MCF 10A (cell line): Measurements from ENCODE around the gene ISG20L2. TPM values are rescaled to one million over a fixed set of nuclear protein-coding genes. Genes with fewer than 3 reads are reported as not detected.

Experiments
- BruUV-seq: library from RNA; stranded (reverse); fragments of 400-500 nt; replicated peaks from 2 replicates; lab custom pipeline; 2021; lab: Mats Ljungman, UMichigan
- CTCF ChIA-PET: fragments of 300-600 bp; sonication (Branson Sonifier 250); formaldehyde crosslinking; extraction: SDS; loops from one replicate; lab custom pipeline; 2021; ENCODE audit warnings: antibody characterized with exemption, inconsistent platforms; lab: Yijun Ruan, JAX
- POLR2A ChIA-PET: fragments of 300-600, 350-650 bp; sonication (Branson Sonifier 250); formaldehyde crosslinking; extraction: SDS; loops from one replicate; lab custom pipeline; 2020; ENCODE audit warnings: antibody characterized with exemption, inconsistent platforms; lab: Yijun Ruan, JAX
- DNase-seq: peaks from one replicate; pipeline ENCODE4 v3.0.0-alpha.2; 2018; ENCODE audit not compliant: unreplicated experiment
- H3K27ac Mint-ChIP-seq: one replicate; pipeline ENCODE4 v1.8.0; 2022; ENCODE audit warnings: mild to moderate bottlenecking, low read depth, mixed read lengths; ENCODE audit not compliant: unreplicated experiment
- H3K27me3 Mint-ChIP-seq: one replicate; pipeline ENCODE4 v1.8.0; 2022; ENCODE audit warnings: mixed read lengths; ENCODE audit not compliant: insufficient read depth, unreplicated experiment
- H3K36me3 Mint-ChIP-seq: one replicate; pipeline ENCODE4 v1.8.0; 2022; ENCODE audit warnings: mild to moderate bottlenecking, moderate library complexity, mixed read lengths; ENCODE audit not compliant: insufficient read depth, unreplicated experiment
- H3K4me1 Mint-ChIP-seq: one replicate; pipeline ENCODE4 v1.8.0; 2022; ENCODE audit warnings: mixed read lengths; ENCODE audit not compliant: insufficient read depth, unreplicated experiment
- H3K4me3 Mint-ChIP-seq: one replicate; pipeline ENCODE4 v1.8.0; 2022; ENCODE audit warnings: mild to moderate bottlenecking, moderate library complexity, mixed read lengths; ENCODE audit not compliant: unreplicated experiment
- H3K9me3 Mint-ChIP-seq: one replicate; pipeline ENCODE4 v1.8.0; 2022; ENCODE audit warnings: mixed read lengths; ENCODE audit not compliant: unreplicated experiment
- intact Hi-C: fragments of 100-400 bp; cut with micrococcal nuclease; formaldehyde crosslinking; loops from 2 replicates; pipeline ENCODE4 v1.14.1; 2022
- total RNA-seq: library from RNA; stranded (reverse); gene quantifications from 2 replicates; pipeline ENCODE4 v1.2.3, GENCODE V29; 2022
- TF ChIP-seq, protein P1 (sequence below): fragments of 200-600 bp; IDR thresholded peaks from one replicate; pipeline ENCODE4 v1.8.0; 2022; ENCODE audit warnings: antibody characterized with exemption, mild to moderate bottlenecking; ENCODE audit not compliant: unreplicated experiment

The ISG20L2 gene
- total RNA-seq, 1 experiment from 2014 or later, result 57.5 TPM

DNA sequence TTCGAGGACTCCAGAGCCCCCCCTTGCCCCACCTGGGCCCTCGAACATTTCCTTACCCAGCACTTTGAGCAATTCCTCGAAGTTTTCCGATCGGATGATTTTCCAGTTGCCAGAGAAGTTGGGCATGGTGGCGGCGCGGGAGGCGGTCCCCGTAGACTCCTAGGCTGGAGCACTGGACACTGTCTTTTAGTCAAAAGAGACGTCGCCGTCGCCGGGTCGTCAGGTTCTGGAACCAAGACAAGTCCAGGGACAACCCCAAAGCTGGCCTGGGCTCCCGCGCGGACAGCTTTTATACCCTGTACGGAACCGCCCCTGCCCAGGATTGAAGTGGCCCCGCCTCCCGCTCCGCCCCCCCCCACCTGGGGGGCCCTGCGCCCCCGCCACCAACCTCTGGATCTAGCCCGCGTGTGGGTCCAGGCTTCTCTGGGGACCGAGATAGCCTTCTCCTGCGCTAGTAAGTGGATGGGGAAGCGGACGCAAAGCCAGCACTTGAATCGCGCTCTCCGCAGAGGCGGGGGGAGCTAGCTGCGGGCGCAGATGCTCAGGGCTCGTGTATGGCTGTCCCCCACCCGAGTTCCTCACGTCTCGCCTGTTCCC lies 23.1 kb downstream of the ISG20L2 start, which contains the start of gene CRABP2:
TSS of gene CRABP2 (minus strand) at position 263 of the 597 bp plus-strand sequence. CDS start at position 126, 137 bp downstream.
- peak within 1 kb of the TSS; percentile 10 for H3K27ac Mint-ChIP-seq
- no TSS peak for BruUV-seq
- POLR2A ChIA-PET, result interaction anchor here (1.0 to 9.9 kb wide), 2 partner anchors 16 to 206 kb away, joined by 3 to 63 read pairs; no protein-coding TSS in a partner anchor

DNA sequence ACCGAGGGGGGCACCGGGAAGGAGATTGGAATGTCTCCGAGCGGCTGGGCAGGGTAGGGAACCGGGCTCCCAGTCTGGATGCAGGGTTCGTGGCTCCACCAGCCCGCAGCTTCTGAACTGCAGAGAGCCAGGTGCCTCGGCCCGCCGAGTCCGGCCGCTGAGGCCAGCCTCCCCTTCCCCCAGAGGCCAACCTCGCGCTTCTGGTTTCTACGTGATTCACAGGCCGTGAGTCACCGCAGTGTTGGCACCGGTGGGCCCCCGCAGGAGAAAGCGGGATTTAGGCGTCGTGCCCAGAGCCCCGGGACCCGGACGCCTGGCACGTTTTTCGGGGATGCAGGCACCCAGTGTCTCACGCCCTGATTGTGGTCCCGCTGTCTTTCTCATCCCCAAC lies 23.6 kb downstream of the ISG20L2 start:
- no TSS peak for BruUV-seq

More for the DNA sequence above, 23.1 kb downstream of the ISG20L2 start, which contains the start of gene CRABP2:
- peaks cover 39% of the 10 kb centered on the region for H3K4me1 Mint-ChIP-seq
- peak within 1 kb of the TSS; percentile 66 for H3K4me3 Mint-ChIP-seq
- H3K27me3 Mint-ChIP-seq, result no peaks in the 10 kb centered on the region
- H3K36me3 Mint-ChIP-seq, result no peaks in the 10 kb centered on the region
- no peaks in the 10 kb centered on the region for H3K9me3 Mint-ChIP-seq
- intact Hi-C loops, result loop anchor here (1.0 kb wide), 1 partner anchor 16 kb away; no protein-coding TSS in a partner anchor
- no peak for DNase-seq
- CTCF ChIA-PET, result interaction anchor here (0.7 to 47.2 kb wide), 11 partner anchors 8 to 1456 kb away, joined by 3 to 2415 read pairs (median 4); partner anchors contain the start of genes CRABP2, ISG20L2, METTL25B and NES
- TF ChIP-seq, protein P1, sequence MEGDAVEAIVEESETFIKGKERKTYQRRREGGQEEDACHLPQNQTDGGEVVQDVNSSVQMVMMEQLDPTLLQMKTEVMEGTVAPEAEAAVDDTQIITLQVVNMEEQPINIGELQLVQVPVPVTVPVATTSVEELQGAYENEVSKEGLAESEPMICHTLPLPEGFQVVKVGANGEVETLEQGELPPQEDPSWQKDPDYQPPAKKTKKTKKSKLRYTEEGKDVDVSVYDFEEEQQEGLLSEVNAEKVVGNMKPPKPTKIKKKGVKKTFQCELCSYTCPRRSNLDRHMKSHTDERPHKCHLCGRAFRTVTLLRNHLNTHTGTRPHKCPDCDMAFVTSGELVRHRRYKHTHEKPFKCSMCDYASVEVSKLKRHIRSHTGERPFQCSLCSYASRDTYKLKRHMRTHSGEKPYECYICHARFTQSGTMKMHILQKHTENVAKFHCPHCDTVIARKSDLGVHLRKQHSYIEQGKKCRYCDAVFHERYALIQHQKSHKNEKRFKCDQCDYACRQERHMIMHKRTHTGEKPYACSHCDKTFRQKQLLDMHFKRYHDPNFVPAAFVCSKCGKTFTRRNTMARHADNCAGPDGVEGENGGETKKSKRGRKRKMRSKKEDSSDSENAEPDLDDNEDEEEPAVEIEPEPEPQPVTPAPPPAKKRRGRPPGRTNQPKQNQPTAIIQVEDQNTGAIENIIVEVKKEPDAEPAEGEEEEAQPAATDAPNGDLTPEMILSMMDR, result no peak

DNA sequence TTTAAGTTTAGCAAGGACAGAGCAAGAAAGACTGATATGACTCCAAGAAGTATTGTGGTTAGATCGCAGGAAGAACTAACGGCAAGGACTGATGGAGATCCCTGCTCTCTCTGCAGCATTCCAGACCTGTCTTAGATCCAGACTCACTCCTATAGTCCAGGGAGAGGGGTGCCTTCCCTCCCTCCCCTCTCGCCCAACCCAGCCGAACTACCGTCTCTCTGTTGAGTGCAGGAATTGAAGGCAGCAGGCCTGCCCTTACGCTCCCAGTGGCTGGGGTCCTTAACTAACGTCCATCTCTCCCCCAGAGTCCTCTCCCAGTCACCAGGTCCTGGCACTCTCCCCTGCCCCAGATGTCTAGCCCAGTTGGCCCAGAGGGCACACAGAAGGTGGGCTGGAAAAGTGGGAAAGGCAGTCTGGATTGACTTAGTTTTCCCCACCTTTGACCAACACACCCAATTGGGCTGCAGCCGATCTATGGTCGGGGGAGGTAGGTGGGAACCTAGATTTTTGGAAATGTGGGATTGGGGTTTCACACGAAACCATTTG lies 24.3 kb downstream of the ISG20L2 start:
- no TSS peak for BruUV-seq
- Mint-ChIP-seq H3K9me3 (no peaks in the 10 kb centered on the region), H3K27ac (peak overlapping the region; percentile 10), H3K4me1 (peaks cover 28% of the 10 kb centered on the region), H3K27me3 (no peaks in the 10 kb centered on the region), H3K4me3 (peak overlapping the region; percentile 66), H3K36me3 (peaks cover 6% of the 10 kb centered on the region)
- intact Hi-C loops, result no loop called here
- ChIA-PET POLR2A (interaction anchor here (0.7 to 9.9 kb wide), 3 partner anchors 15 to 43 kb away, joined by 3 to 63 read pairs (median 5); no protein-coding TSS in a partner anchor), CTCF (interaction anchor here (2.9 to 47.2 kb wide), 3 partner anchors 9 to 43 kb away, joined by 18 to 2415 read pairs (median 2415); partner anchors contain the start of genes CRABP2, ISG20L2, METTL25B and NES)
- TF ChIP-seq, protein P1, result no peak
- no peak for DNase-seq

More for the DNA sequence above, 23.6 kb downstream of the ISG20L2 start:
- Mint-ChIP-seq H3K4me1 (peaks cover 34% of the 10 kb centered on the region), H3K9me3 (no peaks in the 10 kb centered on the region), H3K4me3 (peak overlapping the region; percentile 66), H3K27ac (peak overlapping the region; percentile 10), H3K36me3 (no peaks in the 10 kb centered on the region), H3K27me3 (no peaks in the 10 kb centered on the region)
- intact Hi-C loops, result loop anchor here (1.0 kb wide), 1 partner anchor 16 kb away; no protein-coding TSS in a partner anchor
- TF ChIP-seq, protein P1, result no peak
- ChIA-PET CTCF (interaction anchor here (1.4 to 47.2 kb wide), 4 partner anchors 8 to 85 kb away, joined by 4 to 2415 read pairs (median 1216); partner anchors contain the start of genes CRABP2, ISG20L2, METTL25B and NES), POLR2A (interaction anchor here (1.9 to 9.9 kb wide), 2 partner anchors 16 to 44 kb away, joined by 5 to 63 read pairs; no protein-coding TSS in a partner anchor)
- peak; percentile 95 for DNase-seq
